NCI-H2107 treated with DMSO at 0.1 percent for 48 hours (cell line): ENCODE data around the gene SDHA.
"Not testable (repeated sequence)": the region's sequence is repeated elsewhere in the genome, so short reads cannot be mapped to it uniquely, and the experiment has no call there.

Experiments
- DNase-seq: peaks from one replicate; lab custom pipeline; 2025; ENCODE audit not compliant: unreplicated experiment; lab: John Stamatoyannopoulos, UW

SDHA gene

GRCh38 chr5:196350-196749 is 21.8 kb upstream of the SDHA start:
- no peak for DNase-seq

DNA sequence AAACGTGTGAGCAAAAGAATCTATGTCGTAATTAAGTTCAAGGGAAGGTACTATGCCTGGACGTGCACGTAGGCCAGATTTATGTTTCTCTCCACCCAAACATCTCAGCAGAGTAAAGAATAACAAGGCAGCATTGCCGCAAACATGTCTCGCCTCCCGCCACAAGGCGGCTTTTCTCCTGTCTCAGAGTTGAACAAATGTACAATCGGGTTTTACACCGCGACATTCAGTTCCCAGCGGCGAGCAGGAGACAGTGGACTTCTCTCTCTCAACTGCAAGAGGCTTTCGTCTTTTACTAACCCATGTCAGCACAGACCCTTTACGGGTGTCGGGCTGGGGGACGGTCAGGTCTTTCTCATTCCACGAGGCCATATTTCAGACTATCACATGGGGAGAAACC is 21.1 kb upstream of the SDHA start:
- DNase-seq = not testable (repeated sequence)

DNA sequence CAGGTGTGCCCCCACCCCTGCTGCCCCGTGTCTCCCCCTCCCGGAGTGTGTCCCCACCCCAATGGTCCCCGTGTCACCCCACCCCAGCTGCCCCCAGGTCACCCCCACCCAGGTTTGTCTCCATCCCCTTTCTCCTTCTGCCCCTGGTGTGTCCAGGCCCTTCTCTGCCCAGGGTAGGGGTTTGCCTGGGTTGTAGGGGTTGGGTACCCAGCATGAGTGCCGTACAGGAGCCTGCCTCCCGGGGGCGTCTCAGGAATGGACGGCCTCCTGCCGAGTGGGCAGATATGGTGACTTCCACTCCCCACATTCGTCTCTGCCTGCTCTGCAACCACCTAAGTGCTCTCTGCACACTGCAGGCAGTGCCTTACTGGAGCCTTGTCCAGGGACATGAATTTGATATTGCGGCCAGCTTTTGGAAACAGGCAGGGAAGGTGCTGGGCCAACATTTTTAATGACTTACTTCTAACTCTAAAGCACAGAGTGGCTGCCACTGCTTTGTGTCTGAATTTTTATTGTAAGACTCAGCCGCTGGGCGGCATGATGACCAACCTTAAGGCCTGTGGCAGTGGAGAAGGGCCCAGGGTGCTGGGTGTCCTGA is 20.1 kb upstream of the SDHA start:
- DNase-seq = no peak

GRCh38 chr5:198516-199196 is 19.5 kb upstream of the SDHA start:
- no peak for DNase-seq

GRCh38 chr5:199197-199949 is 18.7 kb upstream of the SDHA start:
- no peak for DNase-seq

DNA sequence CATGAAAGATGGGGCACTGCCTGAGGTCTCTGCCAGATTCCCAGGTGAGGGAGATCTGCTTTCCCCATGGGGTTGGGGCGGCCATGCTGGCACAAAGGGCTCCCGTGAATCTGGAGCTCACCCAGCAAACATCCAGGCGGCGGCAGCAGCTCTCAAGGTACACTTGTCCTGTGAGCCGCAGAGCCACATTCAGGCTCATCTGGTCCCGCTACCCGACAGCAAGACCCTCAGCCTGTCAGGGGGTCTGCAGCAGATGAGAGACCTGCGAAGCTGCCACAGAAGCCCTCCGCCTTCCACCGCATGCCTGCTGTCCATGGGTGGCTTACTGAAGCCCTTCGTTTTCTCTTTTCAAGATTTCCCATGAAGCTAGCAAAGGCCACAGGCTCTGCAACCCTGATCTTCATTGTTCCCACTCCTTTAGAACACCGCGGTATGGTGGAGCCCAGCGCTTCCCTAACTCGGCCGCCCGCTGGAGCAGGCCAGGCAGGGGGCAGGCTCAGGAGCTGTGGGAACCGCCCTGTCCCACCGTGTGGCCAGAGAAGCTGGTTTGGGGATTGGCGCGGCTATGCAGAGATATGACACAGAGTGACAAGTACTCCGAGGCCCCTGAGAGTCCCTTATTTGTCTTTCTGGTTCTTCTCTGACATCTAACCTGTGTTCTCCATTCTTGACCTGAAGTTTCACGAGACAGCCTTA is 18.0 kb upstream of the SDHA start:
- DNase-seq = no peak

- DNase-seq = no peak
Observed at GRCh38 chr5:200985-201384, 17.1 kb upstream of the SDHA start.

DNA sequence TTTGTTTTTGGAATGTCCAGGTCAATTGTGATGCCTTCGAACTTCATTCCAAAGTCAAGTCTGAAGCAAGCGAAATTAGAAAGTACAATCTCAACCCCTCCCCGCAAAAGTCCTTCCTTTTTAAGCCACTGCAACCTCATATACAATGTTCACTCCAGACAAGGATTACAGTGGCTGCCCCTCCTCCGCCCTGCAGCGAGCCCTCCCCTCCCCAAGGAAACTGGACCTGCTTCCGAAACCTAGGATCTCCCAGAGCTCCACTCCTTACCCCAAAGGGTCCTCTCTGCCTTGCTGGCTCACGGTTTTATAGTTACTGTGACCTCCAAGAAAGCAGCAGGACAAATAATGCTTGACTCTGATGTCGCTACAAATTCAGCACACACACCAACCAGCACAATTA is 16.4 kb upstream of the SDHA start:
- no peak for DNase-seq

- DNase-seq = no peak
Observed at GRCh38 chr5:203246-203930, 14.7 kb upstream of the SDHA start.

DNA sequence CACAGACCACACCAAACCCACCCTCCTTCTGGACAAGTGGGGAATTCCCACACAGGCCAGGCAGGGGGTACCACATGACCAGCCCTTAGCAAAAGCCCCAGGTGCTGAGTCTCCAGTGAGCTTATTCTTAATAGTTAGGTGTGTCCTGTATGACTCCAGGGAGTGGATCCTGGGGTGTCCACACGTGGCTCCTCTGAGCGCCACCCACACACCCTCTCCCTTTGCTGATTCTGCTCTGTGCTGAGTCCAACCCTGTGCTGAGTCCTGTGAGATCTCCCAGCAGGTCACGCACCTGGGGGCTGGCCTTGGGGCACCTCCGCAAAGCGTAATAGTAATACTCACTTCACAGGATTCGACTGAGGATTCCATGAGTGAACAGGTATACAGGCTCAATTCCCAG is 14.1 kb upstream of the SDHA start:
- no peak for DNase-seq

- DNase-seq = no peak
Observed at GRCh38 chr5:204462-204861, 13.7 kb upstream of the SDHA start.

GRCh38 chr5:204966-205670 is 13.0 kb upstream of the SDHA start:
- DNase-seq = no peak

DNA sequence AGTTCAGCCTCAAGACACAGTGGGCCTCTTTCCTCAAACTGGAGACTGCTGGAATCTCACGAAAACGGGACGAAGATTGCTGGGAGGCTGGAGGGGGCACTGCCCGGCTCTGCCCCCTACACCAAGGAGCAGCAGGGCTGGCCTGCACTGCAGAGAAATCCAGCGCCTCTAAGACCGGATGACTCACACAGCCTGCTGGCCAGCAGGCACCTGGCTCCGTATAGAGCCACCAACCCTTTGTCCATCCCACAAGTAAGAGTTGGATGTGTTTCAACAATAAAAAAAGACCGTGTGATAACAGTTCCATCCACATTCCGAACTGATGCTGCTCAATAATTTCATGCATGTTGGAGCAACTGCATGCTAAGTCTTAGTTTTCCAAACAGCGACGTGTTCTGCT is 11.7 kb upstream of the SDHA start:
- no peak for DNase-seq

DNA sequence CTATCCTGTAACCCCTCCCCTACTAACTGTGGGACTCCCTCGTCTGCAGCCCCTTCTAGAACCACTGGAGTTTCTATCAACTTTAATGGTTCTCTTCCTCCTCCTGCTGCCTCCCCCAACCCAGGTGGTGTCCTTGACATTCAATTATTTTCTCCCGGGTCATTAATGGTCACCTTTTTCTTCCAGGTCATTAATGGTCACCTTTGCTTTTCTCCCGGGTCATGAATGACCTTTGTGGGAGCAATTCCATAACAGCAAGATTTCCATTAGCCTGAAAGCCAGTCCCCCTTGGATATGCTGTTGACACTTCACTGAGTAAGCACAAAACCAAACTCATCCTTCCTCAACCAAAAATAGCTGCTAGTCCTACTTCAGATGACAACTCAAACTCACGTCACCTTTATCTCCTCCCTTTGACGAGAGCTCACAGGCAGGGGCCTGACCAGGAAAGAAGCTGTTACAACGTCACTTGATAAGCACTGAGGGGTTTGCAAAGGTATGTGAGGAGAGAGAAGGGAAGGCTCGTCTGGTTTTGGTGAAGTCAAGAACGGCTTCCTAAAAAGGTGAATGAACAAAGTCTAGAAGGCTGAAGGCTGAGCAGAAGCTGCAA is 11.1 kb upstream of the SDHA start:
- DNase-seq = no peak

DNA sequence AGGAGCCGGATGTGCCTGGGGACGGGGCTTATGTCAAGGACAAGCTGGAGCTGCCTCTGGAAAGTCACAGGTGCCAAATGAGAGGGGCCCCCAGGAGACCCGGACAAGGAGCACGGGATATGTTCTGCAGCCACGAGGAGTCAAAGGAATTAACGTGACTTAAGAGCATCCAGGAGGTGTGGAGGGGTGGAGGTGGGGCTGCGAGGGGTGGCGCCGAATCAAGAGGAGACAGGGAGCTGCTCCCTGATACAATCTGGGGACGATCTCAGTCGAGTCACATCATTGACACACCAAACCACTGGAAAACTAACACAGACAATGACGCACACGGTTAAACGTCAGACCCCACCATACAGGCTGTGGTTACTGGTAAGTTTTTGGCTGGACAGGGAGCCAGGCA is 10.5 kb upstream of the SDHA start:
- DNase-seq = no peak

DNA sequence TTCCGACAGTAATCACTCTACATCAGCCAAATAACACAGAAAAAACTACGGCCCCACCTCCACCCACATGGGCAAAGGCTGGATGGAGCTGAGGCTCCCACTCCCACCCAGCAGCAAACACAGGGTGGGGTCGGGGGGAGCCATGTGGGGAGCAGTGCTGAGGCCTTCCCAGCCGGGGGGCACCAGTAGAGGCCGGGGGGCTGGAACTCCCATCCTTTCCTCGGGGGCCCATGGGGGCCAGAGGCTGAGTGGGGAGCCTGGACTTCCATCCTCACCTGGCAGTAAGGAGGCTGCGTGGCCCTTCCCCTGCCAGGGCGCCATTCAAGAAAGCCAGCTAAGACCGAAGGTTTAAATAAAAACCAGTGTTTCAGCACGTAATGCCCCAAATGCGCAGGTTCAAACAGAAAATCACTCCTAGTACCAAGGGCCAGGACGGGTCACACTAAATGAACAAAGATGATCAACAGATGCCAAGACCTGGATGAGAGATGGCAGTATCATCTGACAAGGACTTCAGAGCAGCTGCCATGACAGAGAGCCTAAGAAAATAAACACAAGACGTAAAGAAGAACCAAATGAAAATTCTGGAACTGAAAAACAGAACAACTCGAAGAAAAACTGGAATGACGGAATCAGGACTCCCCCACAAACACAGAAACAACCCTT is 9.5 kb upstream of the SDHA start:
- no peak for DNase-seq

GRCh38 chr5:213803-214395 is 4.2 kb upstream of the SDHA start:
- no peak for DNase-seq

DNA sequence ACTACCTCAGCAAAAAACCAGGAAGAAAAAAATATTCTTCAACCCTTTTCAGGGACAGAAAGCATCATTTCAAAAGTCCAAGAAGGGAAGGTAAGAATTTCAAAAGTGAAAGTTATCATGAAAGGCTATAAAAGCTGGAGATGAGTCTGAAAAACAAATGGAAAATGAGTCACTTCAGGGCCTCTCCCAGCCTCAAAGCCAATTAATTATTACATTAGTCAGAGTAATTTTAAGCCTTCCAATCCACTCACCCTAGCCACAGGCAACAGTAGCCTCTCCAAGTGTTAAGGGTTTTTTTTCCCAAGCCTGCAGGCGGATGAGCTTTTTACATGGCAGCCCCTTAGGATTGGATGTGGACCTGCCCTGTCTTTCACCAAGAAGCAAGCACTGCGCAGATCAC is 2.9 kb upstream of the SDHA start:
- not testable (repeated sequence) for DNase-seq

- not testable (repeated sequence) for DNase-seq
Observed at GRCh38 chr5:216076-216475, 2.0 kb upstream of the SDHA start.
